ENCODE measurements around the gene CBX4. TPM values are rescaled to one million over a fixed set of nuclear protein-coding genes. Genes with fewer than 3 reads are reported as not detected.

Gene CBX4
- total RNA-seq, 1 experiment from 2014 or later = 6.2 TPM

DNA sequence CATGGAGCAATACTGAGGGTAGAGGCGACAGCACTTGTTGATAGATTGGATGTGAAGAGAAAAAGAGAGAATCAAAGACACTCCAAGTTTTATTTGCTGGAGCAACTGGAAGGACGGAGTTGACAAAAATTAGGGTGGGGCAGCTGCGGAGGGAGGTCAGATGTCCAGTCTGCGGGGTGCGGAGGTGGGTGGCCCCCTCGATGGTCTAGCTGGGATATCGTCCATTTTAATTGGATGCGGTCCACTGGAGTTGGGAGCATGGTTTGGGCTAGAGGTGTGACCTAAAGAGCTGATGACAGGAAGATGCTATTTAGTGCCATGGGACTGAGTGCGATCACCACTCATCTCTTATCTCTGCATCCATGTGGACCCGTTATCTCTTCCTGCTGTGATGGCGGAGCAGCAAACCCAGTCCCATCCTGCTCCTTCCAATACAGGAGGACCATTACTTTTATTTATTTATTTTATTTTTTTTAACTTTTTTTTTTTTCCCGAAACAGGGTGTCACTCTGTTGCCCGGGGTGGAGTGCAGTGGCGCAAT is 48.3 kb upstream of the CBX4 start:
- Histone ChIP-seq H3K4me2 (ENCODE audit: insufficient read depth, insufficient read length, low read length) (no peak overlapping the region), H3K27ac (ENCODE audit: insufficient read length, low read depth, low read length) (no peak overlapping the region), H3K4ac (ENCODE audit: low read depth, low read length) (no peak overlapping the region), H3K23me2 (ENCODE audit: insufficient read length, low read depth, low read length, poor library complexity, severe bottlenecking) (no peaks in the 10 kb centered on the region), H3K9ac (ENCODE audit: extremely low read depth, insufficient read length, low read length) (no peak overlapping the region), H4K20me1 (ENCODE audit: control insufficient read depth, insufficient read depth, insufficient read length) (no peaks in the 10 kb centered on the region), H4K5ac (ENCODE audit: insufficient read length, low read depth, low read length) (no peak overlapping the region), H3K14ac (ENCODE audit: insufficient read depth, low read length) (no peak overlapping the region), H3K79me1 (ENCODE audit: insufficient read depth, low read depth, low read length, poor library complexity, severe bottlenecking) (no peaks in the 10 kb centered on the region), H2BK12ac (ENCODE audit: insufficient read length, low read depth, low read length) (no peak overlapping the region), H3T11ph (ENCODE audit: low read length) (no peak overlapping the region), H2BK20ac (ENCODE audit: low read depth, low read length, poor library complexity, severe bottlenecking) (no peak overlapping the region), H3K9me3 (ENCODE audit: control insufficient read depth, low read depth, low read length) (no peaks in the 10 kb centered on the region), H4K8ac (replicated peaks; ENCODE audit: insufficient read length, low read depth, low read length) (no peak overlapping the region), H3K56ac (ENCODE audit: insufficient read length, low read depth, low read length) (no peak overlapping the region), H2BK120ac (ENCODE audit: low read depth, low read length, poor library complexity, severe bottlenecking) (no peak overlapping the region), H2AFZ (ENCODE audit: low read length) (no peak overlapping the region), H3K18ac (ENCODE audit: insufficient read length, low read depth, low read length) (no peak overlapping the region), H2BK5ac (ENCODE audit: insufficient read length, low read length) (no peak overlapping the region), H2AK5ac (ENCODE audit: insufficient read length, low read length) (no peak overlapping the region), H3K79me2 (ENCODE audit: insufficient read depth, low read length) (no peaks in the 10 kb centered on the region), H4K91ac (ENCODE audit: insufficient read length, low read depth, low read length) (no peak overlapping the region), H2BK15ac (ENCODE audit: low read depth, low read length) (no peak overlapping the region), H3K23ac (ENCODE audit: insufficient read length, low read depth, low read length) (no peak overlapping the region), H3K4me1 (ENCODE audit: insufficient read depth, low read length) (no peaks in the 10 kb centered on the region; the same call in 1 of the 2 replicates), H3K27me3 (ENCODE audit: insufficient read depth, low read length) (no peaks in the 10 kb centered on the region)
- Mint-ChIP-seq H3K27ac (no peak overlapping the region), H3K36me3 (ENCODE audit: insufficient read depth in 1 of 3, low read depth in 3 of 3) (no peaks in the 10 kb centered on the region), H3K4me3 (no peak overlapping the region), H3K4me1 (no peaks in the 10 kb centered on the region; a peak in 2 of 4 replicates), H3K27me3 (ENCODE audit: low read depth) (peaks cover 54% of the 10 kb centered on the region), H3K9me3 (no peaks in the 10 kb centered on the region)
- DNase-seq = no peak
- no CpG with 5 or more reads among the region's 14 CpGs for WGBS (ENCODE audit: extremely low coverage, insufficient read length, low lambda C conversion rate)
- TF ChIP-seq, protein P1, sequence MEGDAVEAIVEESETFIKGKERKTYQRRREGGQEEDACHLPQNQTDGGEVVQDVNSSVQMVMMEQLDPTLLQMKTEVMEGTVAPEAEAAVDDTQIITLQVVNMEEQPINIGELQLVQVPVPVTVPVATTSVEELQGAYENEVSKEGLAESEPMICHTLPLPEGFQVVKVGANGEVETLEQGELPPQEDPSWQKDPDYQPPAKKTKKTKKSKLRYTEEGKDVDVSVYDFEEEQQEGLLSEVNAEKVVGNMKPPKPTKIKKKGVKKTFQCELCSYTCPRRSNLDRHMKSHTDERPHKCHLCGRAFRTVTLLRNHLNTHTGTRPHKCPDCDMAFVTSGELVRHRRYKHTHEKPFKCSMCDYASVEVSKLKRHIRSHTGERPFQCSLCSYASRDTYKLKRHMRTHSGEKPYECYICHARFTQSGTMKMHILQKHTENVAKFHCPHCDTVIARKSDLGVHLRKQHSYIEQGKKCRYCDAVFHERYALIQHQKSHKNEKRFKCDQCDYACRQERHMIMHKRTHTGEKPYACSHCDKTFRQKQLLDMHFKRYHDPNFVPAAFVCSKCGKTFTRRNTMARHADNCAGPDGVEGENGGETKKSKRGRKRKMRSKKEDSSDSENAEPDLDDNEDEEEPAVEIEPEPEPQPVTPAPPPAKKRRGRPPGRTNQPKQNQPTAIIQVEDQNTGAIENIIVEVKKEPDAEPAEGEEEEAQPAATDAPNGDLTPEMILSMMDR (conservative IDR thresholded peaks at IDR 0.05) = no peak

Measured in H9 (cell line).